ENCODE results near the gene FOXK2. TPM values are rescaled to one million over a fixed set of nuclear protein-coding genes. Genes with fewer than 3 reads are reported as not detected.

FOXK2 gene
- total RNA-seq, 3 donors from 2014 or later (not counting 1 experiment from before 2014, with no cell fraction given): 42.5 to 50.0 (median 46.4) TPM

DNA sequence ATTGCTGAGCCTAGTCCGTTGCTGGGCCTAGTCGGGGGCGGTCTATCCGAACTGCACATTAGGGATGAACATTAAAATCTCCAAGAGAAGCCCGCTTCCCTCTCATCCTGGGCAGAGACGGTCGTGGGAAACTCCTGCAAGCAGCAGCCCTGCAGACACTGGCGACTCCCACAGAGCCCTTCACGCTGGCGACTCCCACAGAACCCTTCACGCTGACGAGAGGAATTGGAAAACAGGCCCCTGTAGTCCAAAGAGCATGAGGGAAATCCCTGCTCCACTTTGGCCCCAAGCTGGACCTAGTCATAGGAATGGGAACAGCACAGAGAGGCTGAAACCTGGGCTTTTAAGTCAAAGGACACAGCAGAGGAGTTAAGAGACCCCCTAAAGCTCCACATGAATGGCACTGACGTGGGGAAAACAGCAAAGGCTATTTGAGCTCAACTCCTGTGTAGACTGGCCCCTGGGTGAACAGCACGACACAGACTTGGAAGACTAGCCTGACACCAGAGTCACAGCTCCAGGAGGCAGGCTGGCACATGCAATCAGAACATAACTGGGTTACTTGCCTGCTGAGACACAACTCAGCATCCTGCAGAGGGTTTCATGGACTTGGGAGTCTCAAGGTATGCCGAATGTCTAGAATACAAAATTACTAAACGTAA is 86.5 kb downstream of the FOXK2 start:
- peak overlapping the region; percentile 16 to 26 for H3K27ac Mint-ChIP-seq
- H3K27ac ChIP-seq (ENCODE audit: low read length): no peak overlapping the region
- H3K4me1 Mint-ChIP-seq: peaks cover 14 to 15% of the 10 kb centered on the region in 2 donors
- H3K27me3 ChIP-seq (ENCODE audit: control insufficient read depth, insufficient read depth, low read length): no peaks in the 10 kb centered on the region
- no peak for DNase-seq
- H3K36me3 ChIP-seq (ENCODE audit: control insufficient read depth, insufficient read depth, low read length): peaks cover 51% of the 10 kb centered on the region
- H3K36me3 Mint-ChIP-seq: no peaks in the 10 kb centered on the region
- 93% methylated on average over 16 of the region's 16 CpGs for WGBS (ENCODE audit: insufficient coverage)
- no peaks in the 10 kb centered on the region for H3K27me3 Mint-ChIP-seq (ENCODE audit: low read depth in 2 of 2)
- TF ChIP-seq, protein P1, sequence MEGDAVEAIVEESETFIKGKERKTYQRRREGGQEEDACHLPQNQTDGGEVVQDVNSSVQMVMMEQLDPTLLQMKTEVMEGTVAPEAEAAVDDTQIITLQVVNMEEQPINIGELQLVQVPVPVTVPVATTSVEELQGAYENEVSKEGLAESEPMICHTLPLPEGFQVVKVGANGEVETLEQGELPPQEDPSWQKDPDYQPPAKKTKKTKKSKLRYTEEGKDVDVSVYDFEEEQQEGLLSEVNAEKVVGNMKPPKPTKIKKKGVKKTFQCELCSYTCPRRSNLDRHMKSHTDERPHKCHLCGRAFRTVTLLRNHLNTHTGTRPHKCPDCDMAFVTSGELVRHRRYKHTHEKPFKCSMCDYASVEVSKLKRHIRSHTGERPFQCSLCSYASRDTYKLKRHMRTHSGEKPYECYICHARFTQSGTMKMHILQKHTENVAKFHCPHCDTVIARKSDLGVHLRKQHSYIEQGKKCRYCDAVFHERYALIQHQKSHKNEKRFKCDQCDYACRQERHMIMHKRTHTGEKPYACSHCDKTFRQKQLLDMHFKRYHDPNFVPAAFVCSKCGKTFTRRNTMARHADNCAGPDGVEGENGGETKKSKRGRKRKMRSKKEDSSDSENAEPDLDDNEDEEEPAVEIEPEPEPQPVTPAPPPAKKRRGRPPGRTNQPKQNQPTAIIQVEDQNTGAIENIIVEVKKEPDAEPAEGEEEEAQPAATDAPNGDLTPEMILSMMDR (IDR thresholded peaks at IDR 0.05): no peak
- no peak overlapping the region for H3K4me3 ChIP-seq (ENCODE audit: low read length)
- no peak for ATAC-seq
- H3K9me3 Mint-ChIP-seq: no peaks in the 10 kb centered on the region
- H3K4me3 Mint-ChIP-seq: no peak overlapping the region
- peaks cover 11% of the 10 kb centered on the region for H3K4me1 ChIP-seq (ENCODE audit: control insufficient read depth, insufficient read depth, low read length)
- no peaks in the 10 kb centered on the region for H3K9me3 ChIP-seq (ENCODE audit: control insufficient read depth, insufficient read depth, low read length)
- intact Hi-C loops (cut with micrococcal nuclease): no loop called here

DNA sequence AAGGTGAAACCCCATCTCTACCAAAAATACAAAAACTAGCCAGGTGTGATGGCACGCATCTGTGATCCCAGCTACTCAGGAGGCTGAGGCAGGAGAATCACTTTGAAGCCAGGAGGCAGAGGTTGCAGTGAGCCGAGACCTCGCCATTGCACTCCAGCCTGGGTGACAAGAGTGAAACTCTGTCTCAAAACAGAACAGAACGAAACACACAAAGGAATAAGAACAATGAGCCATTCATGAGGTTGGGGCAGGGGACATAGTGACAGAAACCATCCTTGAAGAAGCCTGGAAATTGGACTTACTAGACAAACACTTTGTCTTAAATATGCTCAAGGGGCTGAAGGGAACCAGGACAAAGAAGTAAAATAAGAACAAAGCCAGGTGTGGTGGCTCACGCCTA is 89.3 kb downstream of the FOXK2 start:
- ATAC-seq (no peak), DNase-seq (no peak)
- Mint-ChIP-seq H3K4me1 (peaks cover 9 to 10% of the 10 kb centered on the region in 2 donors), H3K4me3 (no peak overlapping the region), H3K36me3 (peaks cover 6% of the 10 kb centered on the region), H3K27me3 (ENCODE audit: low read depth in 2 of 2) (no peaks in the 10 kb centered on the region), H3K27ac (peak overlapping the region in 1 of 2 donors; percentile 54), H3K9me3 (no peaks in the 10 kb centered on the region)
- Histone ChIP-seq H3K4me1 (ENCODE audit: control insufficient read depth, insufficient read depth, low read length) (peaks cover 8% of the 10 kb centered on the region), H3K27ac (ENCODE audit: low read length) (no peak overlapping the region), H3K36me3 (ENCODE audit: control insufficient read depth, insufficient read depth, low read length) (peaks cover 31% of the 10 kb centered on the region), H3K9me3 (ENCODE audit: control insufficient read depth, insufficient read depth, low read length) (no peaks in the 10 kb centered on the region), H3K27me3 (ENCODE audit: control insufficient read depth, insufficient read depth, low read length) (no peaks in the 10 kb centered on the region), H3K4me3 (ENCODE audit: low read length) (no peak overlapping the region)
- 79% methylated on average over 5 of the region's 5 CpGs for WGBS (ENCODE audit: insufficient coverage)
- intact Hi-C loops (cut with micrococcal nuclease): no loop called here
- TF ChIP-seq, protein P1 (IDR thresholded peaks at IDR 0.05): no peak

DNA sequence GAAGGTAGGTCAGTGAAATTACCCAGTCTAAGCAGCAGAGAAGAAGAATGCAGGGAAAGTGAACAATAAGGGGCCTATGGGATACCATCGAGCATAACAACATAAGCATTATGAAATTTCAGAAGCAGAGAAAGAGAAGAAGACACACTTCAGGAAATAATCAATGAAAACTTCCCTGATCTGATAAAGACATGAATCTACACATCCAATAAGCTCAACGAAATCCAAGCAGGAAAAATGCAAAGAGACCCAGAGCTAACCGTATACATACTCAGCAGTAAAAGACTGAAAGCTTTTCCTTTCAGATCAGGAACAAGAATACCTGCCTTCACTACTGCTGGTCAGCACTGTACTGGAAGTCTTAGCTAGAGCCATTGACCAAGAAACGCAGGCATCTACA is 90.1 kb downstream of the FOXK2 start:
- Histone ChIP-seq H3K27me3 (ENCODE audit: control insufficient read depth, insufficient read depth, low read length) (no peaks in the 10 kb centered on the region), H3K9me3 (ENCODE audit: control insufficient read depth, insufficient read depth, low read length) (no peaks in the 10 kb centered on the region), H3K4me1 (ENCODE audit: control insufficient read depth, insufficient read depth, low read length) (peaks cover under 1% of the 10 kb centered on the region), H3K27ac (ENCODE audit: low read length) (no peak overlapping the region), H3K36me3 (ENCODE audit: control insufficient read depth, insufficient read depth, low read length) (peaks cover 35% of the 10 kb centered on the region), H3K4me3 (ENCODE audit: low read length) (no peak overlapping the region)
- intact Hi-C loops (cut with micrococcal nuclease): no loop called here
- H3K27me3 Mint-ChIP-seq (ENCODE audit: low read depth in 2 of 2): no peaks in the 10 kb centered on the region
- WGBS (ENCODE audit: insufficient coverage): 90% methylated on average over 3 of the region's 4 CpGs
- H3K27ac Mint-ChIP-seq: no peak overlapping the region
- peaks cover under 1 to 1% of the 10 kb centered on the region in 2 donors for H3K4me1 Mint-ChIP-seq
- H3K4me3 Mint-ChIP-seq: no peak overlapping the region
- peaks cover 6% of the 10 kb centered on the region for H3K36me3 Mint-ChIP-seq
- ATAC-seq (no peak), DNase-seq (no peak)
- TF ChIP-seq, protein P1 (IDR thresholded peaks at IDR 0.05): no peak
- no peaks in the 10 kb centered on the region for H3K9me3 Mint-ChIP-seq

Measured in natural killer cell (primary cell).